Mesendoderm (in vitro differentiated cells): ENCODE results near the gene STAB1.

ENCODE experiments used
- DNase-seq: peaks from one replicate; pipeline ENCODE4 v3.0.0; 2013
- H2AK5ac ChIP-seq: 2 replicates; pipeline ENCODE4 v1.6.1; 2013; ENCODE audit warnings: low read length, inconsistent platforms
- H2BK120ac ChIP-seq: 2 replicates; pipeline ENCODE4 v1.6.1; 2013; ENCODE audit warnings: low read depth, mild to moderate bottlenecking, low read length, moderate library complexity, mixed read lengths
- H2BK15ac ChIP-seq: replicated peaks from 2 replicates; pipeline ENCODE4 v1.6.1; 2013; ENCODE audit warnings: low read depth, mild to moderate bottlenecking, moderate library complexity
- H2BK5ac ChIP-seq: 2 replicates; pipeline ENCODE4 v1.6.1; 2013; ENCODE audit warnings: low read length, inconsistent platforms
- H3K18ac ChIP-seq: 2 replicates; pipeline ENCODE4 v1.6.1; 2013; ENCODE audit warnings: mild to moderate bottlenecking, low read length, mixed read lengths
- H3K23ac ChIP-seq: one replicate; pipeline ENCODE4 v1.6.1; 2013; ENCODE audit warnings: low read length
- H3K27ac ChIP-seq: 2 replicates; pipeline ENCODE4 v1.5.1; 2013; ENCODE audit warnings: low read depth, mild to moderate bottlenecking, inconsistent platforms, low read length, moderate library complexity
- H3K27me3 ChIP-seq: 2 replicates; pipeline ENCODE4 v1.6.1; 2013; ENCODE audit warnings: low read length, control low read depth, mild to moderate bottlenecking, inconsistent platforms; ENCODE audit not compliant: insufficient read depth, poor library complexity
- H3K36me3 ChIP-seq: 2 replicates; pipeline ENCODE4 v1.6.1; 2013; ENCODE audit warnings: low read length, inconsistent platforms; ENCODE audit not compliant: control insufficient read depth, insufficient read depth
- H3K4ac ChIP-seq: one replicate; pipeline ENCODE4 v1.6.1; 2013; ENCODE audit warnings: low read depth, mild to moderate bottlenecking, low read length, moderate library complexity
- H3K4me1 ChIP-seq: 2 replicates; pipeline ENCODE4 v1.6.1; 2013; ENCODE audit warnings: low read depth, low read length, inconsistent platforms; ENCODE audit not compliant: control insufficient read depth
- H3K4me2 ChIP-seq: 2 replicates; pipeline ENCODE4 v1.6.1; 2013; ENCODE audit warnings: low read length
- H3K4me3 ChIP-seq: 2 replicates; pipeline ENCODE4 v1.5.1; 2013; ENCODE audit warnings: mild to moderate bottlenecking, low read length
- H3K56ac ChIP-seq: one replicate; pipeline ENCODE4 v1.6.1; 2013; ENCODE audit warnings: low read length
- H3K79me1 ChIP-seq: 2 replicates; pipeline ENCODE4 v1.6.1; 2013; ENCODE audit warnings: low read length, inconsistent platforms
- H3K79me2 ChIP-seq: 2 replicates; pipeline ENCODE4 v1.6.1; 2013; ENCODE audit warnings: mild to moderate bottlenecking, low read length; ENCODE audit not compliant: control insufficient read depth, insufficient read depth
- H3K9ac ChIP-seq: 2 replicates; pipeline ENCODE4 v1.6.1; 2013; ENCODE audit warnings: low read length, inconsistent platforms
- H4K5ac ChIP-seq: one replicate; pipeline ENCODE4 v1.6.1; 2013; ENCODE audit warnings: low read length
- H4K8ac ChIP-seq: one replicate; pipeline ENCODE4 v1.6.1; 2013; ENCODE audit warnings: low read depth, mild to moderate bottlenecking, control low read depth, low read length, moderate library complexity
- WGBS: extraction: QIAGEN DNeasy Blood & Tissue Kit; methylation state at CpG from one replicate; pipeline ENCODE4 v1.1.7; 2013; ENCODE audit warnings: low lambda C conversion rate, missing lambda C conversion rate; ENCODE audit not compliant: insufficient coverage; ENCODE audit errors: extremely low coverage; 5-methylcytosine and 5-hydroxymethylcytosine counted together

STAB1 gene

GRCh38 chr3:52529376-52530333 lies 34.5 kb downstream of the STAB1 start:
- Histone ChIP-seq H3K4me1 (peaks cover 6% of the 10 kb centered on the region), H3K4ac (no peak overlapping the region), H3K79me1 (peaks cover 30% of the 10 kb centered on the region), H2AK5ac (no peak overlapping the region), H3K27ac (no peak overlapping the region), H3K36me3 (peaks cover 19% of the 10 kb centered on the region), H2BK5ac (no peak overlapping the region), H3K4me2 (no peak overlapping the region), H2BK15ac (no peak overlapping the region), H3K23ac (no peak overlapping the region), H3K56ac (no peak overlapping the region), H3K4me3 (no peak overlapping the region), H3K9ac (no peak overlapping the region), H4K8ac (no peak overlapping the region), H2BK120ac (no peak overlapping the region), H3K79me2 (peaks cover 30% of the 10 kb centered on the region), H4K5ac (no peak overlapping the region), H3K18ac (no peak overlapping the region), H3K27me3 (no peaks in the 10 kb centered on the region)
- no peak for DNase-seq
- no CpG with 5 or more reads among the region's 12 CpGs for WGBS

GRCh38 chr3:52530918-52531826 lies 36.0 kb downstream of the STAB1 start:
- no peak overlapping the region for H3K27ac ChIP-seq

GRCh38 chr3:52531860-52532516 lies 36.9 kb downstream of the STAB1 start:
- WGBS, result no CpG with 5 or more reads among the region's 14 CpGs
- H4K5ac ChIP-seq, result no peak overlapping the region
- H2AK5ac ChIP-seq, result no peak overlapping the region
- no peak overlapping the region for H2BK5ac ChIP-seq
- H3K27ac ChIP-seq, result no peak overlapping the region
- H3K9ac ChIP-seq, result peak overlapping the region; percentile 96
- H3K56ac ChIP-seq, result peak overlapping the region; percentile 95
- H4K8ac ChIP-seq, result no peak overlapping the region
- no peak for DNase-seq
- H3K79me1 ChIP-seq, result peaks cover 30% of the 10 kb centered on the region
- H3K23ac ChIP-seq, result no peak overlapping the region
- peaks cover 33% of the 10 kb centered on the region for H3K79me2 ChIP-seq
- H3K27me3 ChIP-seq, result no peaks in the 10 kb centered on the region
- peaks cover 12% of the 10 kb centered on the region for H3K36me3 ChIP-seq
- H3K4me3 ChIP-seq, result peak overlapping the region; percentile 16
- H2BK120ac ChIP-seq, result no peak overlapping the region
- no peak overlapping the region for H3K18ac ChIP-seq
- H3K4me1 ChIP-seq, result peaks cover 7% of the 10 kb centered on the region
- H2BK15ac ChIP-seq, result no peak overlapping the region
- H3K4me2 ChIP-seq, result peak overlapping the region; percentile 88
- H3K4ac ChIP-seq, result no peak overlapping the region

More at GRCh38 chr3:52530918-52531826, 36.0 kb downstream of the STAB1 start:
- H3K23ac ChIP-seq, result no peak overlapping the region
- H3K79me1 ChIP-seq, result peaks cover 30% of the 10 kb centered on the region
- no peak overlapping the region for H3K4ac ChIP-seq
- H3K9ac ChIP-seq, result peak overlapping the region; percentile 31
- H3K36me3 ChIP-seq, result peaks cover 12% of the 10 kb centered on the region
- peaks cover 30% of the 10 kb centered on the region for H3K79me2 ChIP-seq
- H2BK15ac ChIP-seq, result no peak overlapping the region
- H3K4me1 ChIP-seq, result peaks cover 7% of the 10 kb centered on the region
- no peak overlapping the region for H3K4me2 ChIP-seq
- no CpG with 5 or more reads among the region's 10 CpGs for WGBS
- no peak overlapping the region for H3K18ac ChIP-seq
- no peak overlapping the region for H4K8ac ChIP-seq
- no peak for DNase-seq
- H2AK5ac ChIP-seq, result no peak overlapping the region
- no peak overlapping the region for H2BK5ac ChIP-seq
- no peak overlapping the region for H3K56ac ChIP-seq
- no peak overlapping the region for H3K4me3 ChIP-seq
- H4K5ac ChIP-seq, result no peak overlapping the region
- no peak overlapping the region for H2BK120ac ChIP-seq
- no peaks in the 10 kb centered on the region for H3K27me3 ChIP-seq

- Histone ChIP-seq H3K27me3 (no peaks in the 10 kb centered on the region), H3K36me3 (peaks cover 12% of the 10 kb centered on the region), H3K4ac (no peak overlapping the region), H3K4me1 (peaks cover 8% of the 10 kb centered on the region), H3K4me2 (peak overlapping the region; percentile 88), H3K56ac (peak overlapping the region; percentile 95), H3K9ac (peak overlapping the region; percentile 96), H3K23ac (peak overlapping the region; percentile 96), H2AK5ac (peak overlapping the region; percentile 12), H4K5ac (no peak overlapping the region), H4K8ac (no peak overlapping the region), H2BK15ac (no peak overlapping the region), H3K18ac (no peak overlapping the region), H3K79me1 (peaks cover 32% of the 10 kb centered on the region), H3K27ac (no peak overlapping the region), H3K4me3 (peak overlapping the region; percentile 84), H2BK5ac (no peak overlapping the region), H2BK120ac (no peak overlapping the region), H3K79me2 (peaks cover 38% of the 10 kb centered on the region)
- no CpG with 5 or more reads among the region's 5 CpGs for WGBS
- DNase-seq, result peak; percentile 37
Measured at GRCh38 chr3:52532517-52532837, 37.3 kb downstream of the STAB1 start.

GRCh38 chr3:52532838-52533622 lies 37.9 kb downstream of the STAB1 start:
- peaks cover 44% of the 10 kb centered on the region for H3K79me2 ChIP-seq
- H2BK15ac ChIP-seq, result no peak overlapping the region
- H3K36me3 ChIP-seq, result peaks cover 8% of the 10 kb centered on the region
- peak overlapping the region; percentile 96 for H3K4ac ChIP-seq
- H3K9ac ChIP-seq, result peak overlapping the region; percentile 96
- no peak overlapping the region for H2BK120ac ChIP-seq
- peaks cover 13% of the 10 kb centered on the region for H3K4me1 ChIP-seq
- H3K4me3 ChIP-seq, result peak overlapping the region; percentile 84
- no peak overlapping the region for H4K5ac ChIP-seq
- peak overlapping the region; percentile 96 for H3K23ac ChIP-seq
- DNase-seq, result peak; percentile 60
- peaks cover 37% of the 10 kb centered on the region for H3K79me1 ChIP-seq
- no peaks in the 10 kb centered on the region for H3K27me3 ChIP-seq
- H3K4me2 ChIP-seq, result peak overlapping the region; percentile 88
- H4K8ac ChIP-seq, result no peak overlapping the region
- H3K27ac ChIP-seq, result no peak overlapping the region
- H2AK5ac ChIP-seq, result peak overlapping the region; percentile 12
- peak overlapping the region; percentile 80 for H3K18ac ChIP-seq
- H2BK5ac ChIP-seq, result no peak overlapping the region
- H3K56ac ChIP-seq, result peak overlapping the region; percentile 95
- WGBS, result no CpG with 5 or more reads among the region's 78 CpGs
